Gastroesophageal sphincter (tissue), 3 donors: Measurements from ENCODE around the gene OAS1.

Experiments
- CTCF ChIP-seq, 4 experiments: fragments of 200-600 bp in 2 of 4; fragments of 450-650 bp in 2 of 4; sonication (generic) in 1 of 4; IDR thresholded peaks; one replicate each; pipeline ENCODE4 v1.5.1; 2017 to 2019; ENCODE audit warnings: antibody characterized with exemption in 4 of 4, mild to moderate bottlenecking in 2 of 4, moderate library complexity in 2 of 4
- POLR2A ChIP-seq, 2 donors: fragments of 450-650 bp; IDR thresholded peaks; one replicate each; pipeline ENCODE4 v1.6.1; 2017; ENCODE audit warnings: antibody characterized with exemption in 2 of 2, mild to moderate bottlenecking in 2 of 2, moderate library complexity in 1 of 2
- POLR2AphosphoS5 ChIP-seq: sonication (generic); formaldehyde crosslinking; IDR thresholded peaks from one replicate; pipeline ENCODE4 v1.6.1; 2017; ENCODE audit warnings: antibody characterized with exemption

- TF ChIP-seq POLR2A (IDR thresholded peaks at IDR 0.05) (no peak), CTCF (IDR thresholded peaks at IDR 0.05) (no peak), POLR2AphosphoS5 (no peak)
Measured at GRCh38 chr12:112963227-112963861, 56.6 kb downstream of the OAS1 start.
